A673 (cell line): ENCODE results near the gene LMAN1L. TPM values are rescaled to one million over a fixed set of nuclear protein-coding genes. Genes with fewer than 3 reads are reported as not detected.

ENCODE experiments used
- BruUV-seq: library from RNA; stranded (reverse); fragments of 400-500 nt; replicated peaks from 2 replicates; lab custom pipeline; 2021; lab: Mats Ljungman, UMichigan
- CTCF ChIA-PET: fragments of 300-600 bp; sonication (Branson Sonifier 250); formaldehyde crosslinking; loops from one replicate; lab custom pipeline; 2022; ENCODE audit warnings: antibody characterized with exemption; lab: Charles Lee
- POLR2A ChIA-PET: fragments of 300-600 bp; sonication (Branson Sonifier 250); formaldehyde crosslinking; loops from one replicate; lab custom pipeline; 2022; ENCODE audit warnings: antibody characterized with exemption; ENCODE audit not compliant: low non-redundant PET; lab: Charles Lee
- DNase-seq: peaks from one replicate; pipeline ENCODE4 v3.0.0-alpha.2; 2015; ENCODE audit warnings: low spot score
- H3K27ac ChIP-seq: fragments of 200-600 bp; sonication (generic); 2 replicates; pipeline ENCODE4 v1.5.1; 2016; ENCODE audit warnings: mixed run types, low read depth, mild to moderate bottlenecking, mixed read lengths, antibody characterized with exemption, low read length; ENCODE audit not compliant: poor library complexity, severe bottlenecking
- H3K27me3 ChIP-seq: fragments of 200-600 bp; sonication (generic); replicated peaks from 2 replicates; pipeline ENCODE4 v1.6.1; 2017; ENCODE audit warnings: mixed run types, low read depth, mild to moderate bottlenecking, mixed read lengths, antibody characterized with exemption, low read length; ENCODE audit not compliant: insufficient read depth, poor library complexity
- H3K36me3 ChIP-seq: fragments of 200-600 bp; sonication (generic); 2 replicates; pipeline ENCODE4 v1.6.1; 2016; ENCODE audit warnings: mixed run types, mild to moderate bottlenecking, mixed read lengths, antibody characterized with exemption, low read length; ENCODE audit not compliant: insufficient read depth, poor library complexity, severe bottlenecking
- H3K4me1 ChIP-seq: fragments of 200-600 bp; sonication (generic); 2 replicates; pipeline ENCODE4 v1.6.1; 2017; ENCODE audit warnings: mixed run types, mild to moderate bottlenecking, mixed read lengths, antibody characterized with exemption, low read length; ENCODE audit not compliant: insufficient read depth, poor library complexity, severe bottlenecking
- H3K4me3 ChIP-seq: fragments of 200-600 bp; sonication (generic); 2 replicates; pipeline ENCODE4 v1.5.1; 2016; ENCODE audit warnings: low read depth, mixed run types, mild to moderate bottlenecking, mixed read lengths, low read length; ENCODE audit not compliant: poor library complexity, severe bottlenecking
- H3K9me3 ChIP-seq: fragments of 200-600 bp; sonication (generic); 2 replicates; pipeline ENCODE4 v1.6.1; 2016; ENCODE audit warnings: mixed run types, low read depth, mild to moderate bottlenecking, mixed read lengths, antibody characterized with exemption, low read length; ENCODE audit not compliant: poor library complexity, severe bottlenecking
- CTCF ChIP-seq: fragments of 300-800, 200-600 bp; sonication (generic); conservative IDR thresholded peaks from 2 replicates; pipeline ENCODE4 v1.5.1; 2017; ENCODE audit warnings: low read depth, mild to moderate bottlenecking, antibody characterized with exemption, low read length, moderate library complexity, mixed read lengths
- EZH2 ChIP-seq: fragments of 200-600 bp; sonication (generic); IDR thresholded peaks from 2 replicates; pipeline ENCODE4 v1.6.1; 2017; ENCODE audit warnings: borderline replicate concordance, low read depth, mild to moderate bottlenecking, mixed read lengths, antibody characterized with exemption, low read length; ENCODE audit not compliant: poor library complexity, severe bottlenecking
- intact Hi-C: fragments of 100-400 bp; cut with micrococcal nuclease; formaldehyde crosslinking; loops from one replicate; pipeline ENCODE4 v1.10.0; 2022; ENCODE audit not compliant: unreplicated experiment
- total RNA-seq: library from RNA; stranded (reverse); gene quantifications from 2 replicates; pipeline ENCODE4 v1.2.3, GENCODE V29; 2021

LMAN1L gene
- total RNA-seq, 1 experiment from 2014 or later, result 0.80 TPM

DNA sequence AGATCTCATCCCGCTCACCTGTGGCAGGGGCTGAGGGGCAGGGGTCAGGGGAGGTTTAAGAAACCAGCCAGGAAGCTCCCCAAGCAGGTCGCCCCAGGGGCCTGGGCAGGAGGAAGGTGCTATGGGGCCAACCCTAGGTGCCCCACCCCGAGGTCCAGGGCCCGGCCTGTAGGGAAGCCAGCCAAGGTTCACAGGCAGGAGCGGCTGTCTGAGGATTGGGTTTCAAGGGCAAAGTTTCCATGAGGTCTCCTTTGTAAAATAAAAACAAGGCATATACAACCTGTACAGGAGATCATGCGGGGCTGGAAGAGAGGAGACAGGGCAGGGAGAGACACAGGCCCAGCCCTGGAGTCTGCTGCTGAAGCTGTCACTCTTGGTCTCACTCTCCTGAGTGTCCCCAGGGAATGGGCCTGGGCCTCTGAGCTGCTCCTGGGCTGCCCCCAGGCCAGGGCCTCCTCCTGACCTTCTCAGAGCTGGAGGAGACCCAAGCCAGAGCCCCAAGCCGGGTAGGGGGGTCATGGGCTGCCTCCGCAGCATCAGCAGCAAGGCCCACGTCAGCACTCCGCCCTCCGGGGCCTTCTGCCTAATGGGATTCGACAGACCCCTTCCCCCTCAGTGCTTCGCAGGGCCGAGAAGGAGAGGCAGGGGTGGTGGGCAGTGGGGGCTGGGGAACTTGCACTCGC is 19.3 kb downstream of the LMAN1L start:
- peaks cover 3% of the 10 kb centered on the region for H3K4me1 ChIP-seq
- H3K36me3 ChIP-seq, result no peaks in the 10 kb centered on the region
- no peak for DNase-seq
- ChIA-PET CTCF (no interaction called here), POLR2A (no interaction called here)
- no peak overlapping the region for H3K27ac ChIP-seq
- H3K27me3 ChIP-seq, result peaks cover 12% of the 10 kb centered on the region
- no peak overlapping the region for H3K4me3 ChIP-seq
- intact Hi-C loops, result no loop called here
- BruUV-seq, result no TSS peak
- TF ChIP-seq EZH2 (no peak), CTCF (no peak)
- no peaks in the 10 kb centered on the region for H3K9me3 ChIP-seq

DNA sequence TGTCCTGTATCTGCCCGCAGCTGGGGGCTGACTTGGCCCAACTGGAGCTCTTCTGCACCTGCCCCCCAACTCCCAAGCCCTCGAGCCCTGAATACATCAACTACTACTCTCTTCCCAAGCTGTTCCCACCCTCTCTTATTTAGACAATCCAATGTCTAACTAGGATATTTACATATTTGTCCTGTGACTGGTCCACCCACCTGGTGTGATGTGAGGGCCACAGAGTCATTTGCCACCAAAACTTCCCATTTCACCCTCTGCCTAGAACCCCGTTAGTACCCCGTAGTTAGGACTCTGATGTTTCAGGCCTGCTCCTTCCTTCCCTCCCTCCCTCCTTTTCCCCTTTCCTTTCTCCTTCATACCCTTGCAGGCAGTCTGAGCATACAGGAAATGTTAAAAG is 20.2 kb downstream of the LMAN1L start:
- ChIA-PET CTCF (no interaction called here), POLR2A (no interaction called here)
- Histone ChIP-seq H3K27me3 (peaks cover 3% of the 10 kb centered on the region), H3K9me3 (no peaks in the 10 kb centered on the region), H3K27ac (no peak overlapping the region), H3K4me3 (no peak overlapping the region), H3K36me3 (no peaks in the 10 kb centered on the region), H3K4me1 (no peaks in the 10 kb centered on the region)
- no peak for DNase-seq
- no TSS peak for BruUV-seq
- no peak for TF ChIP-seq CTCF
- TF ChIP-seq EZH2, result no peak
- intact Hi-C loops, result no loop called here

DNA sequence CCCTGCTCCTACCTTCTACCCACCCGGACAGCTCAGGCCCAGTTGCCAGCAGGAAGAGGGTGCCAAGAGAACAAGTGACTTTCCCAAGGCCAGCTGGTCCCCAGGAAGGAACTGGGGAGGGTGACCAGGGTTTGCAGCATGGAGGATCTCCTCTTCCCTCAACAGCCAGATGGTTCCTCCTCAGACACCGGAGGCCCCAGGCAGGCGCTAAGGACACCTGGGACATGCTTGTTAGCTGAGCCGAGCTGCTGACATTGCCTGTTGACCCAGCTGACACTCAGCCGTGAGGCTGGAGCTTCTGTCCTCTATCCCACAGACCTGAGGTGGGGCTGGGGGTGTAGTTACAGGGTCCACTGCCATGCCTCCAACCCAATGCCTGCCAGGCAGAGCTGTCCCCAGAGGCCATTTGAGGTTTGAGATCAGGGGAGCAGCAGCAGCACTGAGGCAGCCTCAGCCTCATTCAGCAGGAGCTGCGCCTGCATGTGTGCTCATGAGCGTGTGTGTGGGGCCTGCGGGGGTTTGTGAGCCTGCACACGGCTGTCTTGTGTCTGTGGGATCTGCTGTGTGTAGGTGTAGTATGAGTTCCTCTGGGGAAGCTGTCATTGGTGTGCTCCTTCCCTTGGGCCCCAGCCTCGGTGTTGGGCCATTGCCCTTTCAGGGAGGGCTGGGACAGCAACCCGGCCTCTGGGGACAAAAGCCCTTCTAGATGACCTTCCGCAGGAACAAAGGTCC is 20.9 kb downstream of the LMAN1L start:
- Histone ChIP-seq H3K36me3 (no peaks in the 10 kb centered on the region), H3K4me3 (no peak overlapping the region), H3K4me1 (no peaks in the 10 kb centered on the region), H3K27ac (no peak overlapping the region), H3K9me3 (no peaks in the 10 kb centered on the region), H3K27me3 (no peaks in the 10 kb centered on the region)
- DNase-seq, result no peak
- ChIA-PET CTCF (no interaction called here), POLR2A (no interaction called here)
- no TSS peak for BruUV-seq
- TF ChIP-seq CTCF (no peak), EZH2 (no peak)
- intact Hi-C loops, result no loop called here
